SU-DHL-6 (cell line): ENCODE measurements around the gene SP140.
A peak's percentile ranks its signal among the peaks of the same experiment; 100 is the strongest.

Experiments used
- H2AFZ ChIP-seq: fragments of 200-600 bp; sonication (generic); 2 replicates; pipeline ENCODE4 v1.6.1; 2014; ENCODE audit warnings: low read depth, mild to moderate bottlenecking, moderate library complexity, mixed read lengths, antibody characterized with exemption, low read length; ENCODE audit not compliant: severe bottlenecking
- H3F3A ChIP-seq: fragments of 200-600 bp; shearing (Covaris generic); 2 replicates; pipeline ENCODE4 v1.6.0; 2016; ENCODE audit warnings: antibody characterized with exemption, mild to moderate bottlenecking; ENCODE audit not compliant: insufficient read depth
- H3K27ac ChIP-seq: fragments of 200-600 bp; sonication (generic); 2 replicates; pipeline ENCODE4 v1.5.1; 2016; ENCODE audit warnings: low read depth, mild to moderate bottlenecking, low read length, moderate library complexity, mixed read lengths
- H3K27me3 ChIP-seq: fragments of 200-600 bp; sonication (generic), shearing (Covaris generic); 2 replicates; pipeline ENCODE4 v1.6.0; 2014; ENCODE audit warnings: mild to moderate bottlenecking, low read length
- H3K36me3 ChIP-seq: fragments of 200-600 bp; sonication (generic); 2 replicates; pipeline ENCODE4 v1.6.1; 2014; ENCODE audit warnings: mild to moderate bottlenecking, low read length, mixed read lengths
- H3K4me2 ChIP-seq: fragments of 300-600, 200-600 bp; shearing (Covaris generic), sonication (generic); 2 replicates; pipeline ENCODE4 v1.6.0; 2014; ENCODE audit warnings: low read length, low read depth, mild to moderate bottlenecking; ENCODE audit not compliant: poor library complexity, severe bottlenecking
- H3K4me3 ChIP-seq: fragments of 200-600 bp; sonication (generic); 2 replicates; pipeline ENCODE4 v1.5.1; 2014; ENCODE audit warnings: antibody characterized with exemption, low read length, mild to moderate bottlenecking, mixed read lengths; ENCODE audit not compliant: insufficient read depth, poor library complexity, severe bottlenecking
- H3K79me2 ChIP-seq: fragments of 200-600 bp; sonication (generic); 2 replicates; pipeline ENCODE4 v1.6.1; 2014; ENCODE audit warnings: mild to moderate bottlenecking, low read length, moderate library complexity; ENCODE audit not compliant: insufficient read depth
- H3K9ac ChIP-seq: fragments of 200-600 bp; sonication (generic); 2 replicates; pipeline ENCODE4 v1.7.0; 2014; ENCODE audit warnings: mild to moderate bottlenecking, low read length
- H3K9me2 ChIP-seq: fragments of 200-600 bp; sonication (generic); replicated peaks from 2 replicates; pipeline ENCODE4 v1.6.1; 2014; ENCODE audit warnings: low read length; ENCODE audit not compliant: insufficient read depth
- H3K9me3 ChIP-seq: fragments of 200-600 bp; sonication (generic); 2 replicates; pipeline ENCODE4 v1.6.1; 2014; ENCODE audit warnings: low read length, mixed read lengths; ENCODE audit not compliant: insufficient read depth
- H4K20me1 ChIP-seq: fragments of 200-600 bp; sonication (generic); 2 replicates; pipeline ENCODE4 v1.6.1; 2014; ENCODE audit warnings: low read depth, mild to moderate bottlenecking, antibody characterized with exemption, low read length, moderate library complexity, mixed read lengths
- CTCF ChIP-seq: fragments of 200-600 bp; sonication (generic); IDR thresholded peaks from one replicate; pipeline ENCODE4 v1.5.1; 2017; ENCODE audit warnings: antibody characterized with exemption, mild to moderate bottlenecking, low read length, moderate library complexity; ENCODE audit not compliant: insufficient read depth, poor library complexity, severe bottlenecking
- EZH2phosphoT487 ChIP-seq: fragments of 200-600 bp; sonication (generic), shearing (Covaris generic); conservative IDR thresholded peaks from 2 replicates; pipeline ENCODE4 v1.6.1; 2018; ENCODE audit warnings: mild to moderate bottlenecking, antibody characterized with exemption, low read length, moderate library complexity, mixed read lengths

The SP140 gene

GRCh38 chr2:230323385-230324106 lies 98.0 kb downstream of the SP140 start:
- H3K9ac ChIP-seq: peak overlapping the region; percentile 34; the same call in 1 of the 2 replicates

GRCh38 chr2:230324503-230324902 lies 99.0 kb downstream of the SP140 start:
- Histone ChIP-seq H2AFZ (no peak overlapping the region), H3K9me3 (no peaks in the 10 kb centered on the region), H3K4me3 (no peak overlapping the region), H3F3A (peaks cover 28% of the 10 kb centered on the region), H3K27me3 (no peaks in the 10 kb centered on the region), H3K27ac (no peak overlapping the region), H3K4me2 (no peak overlapping the region), H3K79me2 (peaks cover 12% of the 10 kb centered on the region; the same call in 1 of the 2 replicates), H3K36me3 (no peaks in the 10 kb centered on the region), H3K9ac (no peak overlapping the region), H4K20me1 (no peaks in the 10 kb centered on the region), H3K9me2 (no peaks in the 10 kb centered on the region)
- TF ChIP-seq CTCF (no peak), EZH2phosphoT487 (no peak)

More at GRCh38 chr2:230323385-230324106, 98.0 kb downstream of the SP140 start:
- TF ChIP-seq CTCF (no peak), EZH2phosphoT487 (no peak)
- no peaks in the 10 kb centered on the region for H3K9me3 ChIP-seq
- H3K36me3 ChIP-seq: no peaks in the 10 kb centered on the region
- H4K20me1 ChIP-seq: no peaks in the 10 kb centered on the region
- no peak overlapping the region for H3K27ac ChIP-seq
- H2AFZ ChIP-seq: no peak overlapping the region
- no peaks in the 10 kb centered on the region for H3K27me3 ChIP-seq
- H3K4me2 ChIP-seq: peak overlapping the region; percentile 40
- no peak overlapping the region for H3K4me3 ChIP-seq
- H3F3A ChIP-seq: peaks cover 36% of the 10 kb centered on the region
- no peaks in the 10 kb centered on the region for H3K9me2 ChIP-seq
- peaks cover 10% of the 10 kb centered on the region; the same call in 1 of the 2 replicates for H3K79me2 ChIP-seq

- Histone ChIP-seq H3K9ac (no peak overlapping the region), H3K27me3 (no peaks in the 10 kb centered on the region), H3K79me2 (peaks cover 17% of the 10 kb centered on the region; the same call in 1 of the 2 replicates), H3K4me3 (no peak overlapping the region), H2AFZ (no peak overlapping the region), H3K4me2 (no peak overlapping the region), H3K9me3 (no peaks in the 10 kb centered on the region), H3F3A (peaks cover 24% of the 10 kb centered on the region), H3K27ac (no peak overlapping the region), H3K36me3 (no peaks in the 10 kb centered on the region), H4K20me1 (no peaks in the 10 kb centered on the region), H3K9me2 (no peaks in the 10 kb centered on the region)
- no peak for TF ChIP-seq EZH2phosphoT487
- TF ChIP-seq CTCF: no peak
These were observed 100.0 kb downstream of the SP140 start for GRCh38 chr2:230325316-230326243.
